GM11168 (cell line): ENCODE measurements around the gene SLC20A1.

ENCODE experiments used
- in situ Hi-C: fragments of 300-500 bp; cut with MboI; formaldehyde crosslinking; loops from one replicate; pipeline ENCODE4 v1.12.0; 2022; ENCODE audit warnings: low sequenced_read_pairs; ENCODE audit not compliant: unreplicated experiment

SLC20A1 gene

DNA sequence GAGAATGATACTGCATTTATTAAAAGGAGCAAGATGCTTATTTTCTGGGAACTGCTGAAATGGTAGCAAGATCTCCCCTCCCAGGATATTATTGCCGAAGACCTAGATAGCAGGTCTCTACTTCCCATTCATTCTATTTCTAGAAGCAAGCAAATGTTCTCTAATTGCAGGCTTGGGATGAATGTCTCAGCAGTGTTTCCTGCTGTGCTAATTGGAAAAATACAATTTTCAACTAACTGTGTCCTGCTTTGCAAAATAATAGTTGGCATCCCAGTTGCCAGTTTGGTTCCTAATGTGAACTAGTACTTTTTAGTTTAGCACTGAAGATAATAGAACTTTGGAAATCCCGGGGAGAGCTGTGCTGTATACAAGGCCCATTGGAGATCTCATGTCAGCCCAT is 26.1 kb downstream of the SLC20A1 start:
- in situ Hi-C loops = no loop called here

DNA sequence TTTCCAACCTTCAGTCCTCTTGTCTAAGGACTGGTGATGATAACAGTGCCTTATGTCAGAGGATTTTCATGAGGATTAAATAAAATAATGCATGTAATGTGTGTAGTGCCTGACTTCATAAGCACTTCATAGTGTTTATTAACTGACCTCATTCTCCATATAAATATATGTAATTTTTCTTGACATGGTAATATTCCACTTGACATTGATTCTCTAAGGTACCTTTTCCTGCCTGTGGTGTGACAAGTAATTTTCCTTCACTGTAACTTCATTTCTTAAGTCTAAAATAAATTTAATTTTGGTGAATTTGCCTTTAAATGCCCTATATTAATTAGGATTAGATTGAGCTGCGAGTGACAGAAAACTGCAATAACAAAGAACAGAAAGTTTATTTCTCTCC is 27.3 kb downstream of the SLC20A1 start:
- in situ Hi-C loops = no loop called here

DNA sequence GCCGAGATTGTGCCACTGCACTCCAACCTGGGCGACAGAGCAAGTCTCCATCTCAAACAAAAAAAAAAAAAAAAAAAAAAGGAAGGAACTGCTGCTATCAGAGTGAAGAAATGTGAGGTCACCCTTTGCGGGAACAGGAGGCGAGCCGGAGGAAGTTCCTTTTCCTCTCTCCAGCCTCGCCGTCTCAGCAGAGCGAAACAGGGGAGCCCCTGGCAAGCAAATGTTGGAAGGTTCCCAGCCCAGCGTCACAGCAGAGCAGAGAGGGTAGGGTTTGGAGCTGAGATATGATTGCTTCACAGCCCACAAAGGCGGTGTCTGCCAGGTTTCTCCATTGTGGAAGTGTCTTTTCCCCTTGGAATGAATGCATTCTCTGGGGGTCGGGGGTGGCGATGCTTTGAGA is 28.5 kb downstream of the SLC20A1 start:
- in situ Hi-C loops = no loop called here

DNA sequence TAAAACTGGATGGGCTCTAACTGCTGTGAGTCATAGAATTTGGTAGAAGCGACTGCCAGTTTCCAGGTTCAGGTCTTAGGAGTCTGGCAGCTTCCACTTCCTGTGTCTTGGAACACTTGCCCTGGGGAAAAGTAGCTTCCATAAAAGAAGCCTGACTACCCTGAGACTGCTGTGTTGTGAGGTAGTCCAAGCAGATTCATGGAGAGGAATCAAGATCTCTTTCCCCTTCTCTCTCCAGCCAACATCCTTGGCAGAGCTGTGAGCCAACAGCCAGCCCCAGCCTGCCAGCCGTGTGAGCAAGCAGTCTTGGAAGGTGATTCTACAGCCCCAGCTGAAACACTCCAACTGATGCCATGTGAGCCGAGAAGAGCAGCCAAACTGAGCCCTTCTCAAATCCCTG is 33.7 kb downstream of the SLC20A1 start:
- in situ Hi-C loops = no loop called here

DNA sequence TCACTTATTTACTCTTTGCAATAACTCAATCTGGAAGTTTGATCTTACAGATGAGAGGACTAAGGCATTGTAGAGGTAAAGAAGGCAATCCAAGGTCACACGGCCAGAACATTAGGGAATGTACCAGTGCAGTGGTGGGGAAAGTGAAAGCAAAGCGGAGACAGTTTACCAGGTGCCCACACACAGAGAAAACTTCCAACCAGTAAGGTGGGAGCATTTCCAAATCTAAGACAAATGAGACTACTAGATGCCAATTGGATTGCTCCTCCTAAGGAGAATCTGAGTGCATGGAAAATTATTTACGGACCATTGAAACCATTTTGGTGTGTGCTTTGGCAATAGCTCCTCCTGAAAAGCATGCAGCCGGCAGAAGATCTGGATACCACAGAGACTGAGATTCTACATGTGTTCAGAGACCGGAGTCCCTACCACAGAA is 34.9 kb downstream of the SLC20A1 start:
- in situ Hi-C loops = no loop called here

DNA sequence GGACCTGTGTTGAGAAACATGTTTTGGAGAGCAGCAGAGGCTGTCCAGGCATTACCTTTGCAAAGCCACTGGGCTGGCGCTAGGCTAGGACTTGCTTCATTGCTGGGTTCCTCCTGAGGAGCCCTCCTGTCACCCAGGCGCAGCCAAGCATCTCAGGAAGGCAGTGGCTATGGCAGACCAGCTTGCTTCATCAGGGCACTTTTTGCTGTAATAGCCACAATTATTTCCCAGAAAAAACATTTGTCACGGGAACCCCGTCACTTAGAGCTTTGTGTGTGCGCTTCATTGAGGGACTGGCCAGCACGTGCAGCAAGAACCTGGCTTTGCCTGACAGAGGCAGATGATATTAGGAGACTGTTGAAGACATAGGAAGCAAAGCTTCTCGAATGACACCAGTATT is 36.4 kb downstream of the SLC20A1 start:
- in situ Hi-C loops = no loop called here

DNA sequence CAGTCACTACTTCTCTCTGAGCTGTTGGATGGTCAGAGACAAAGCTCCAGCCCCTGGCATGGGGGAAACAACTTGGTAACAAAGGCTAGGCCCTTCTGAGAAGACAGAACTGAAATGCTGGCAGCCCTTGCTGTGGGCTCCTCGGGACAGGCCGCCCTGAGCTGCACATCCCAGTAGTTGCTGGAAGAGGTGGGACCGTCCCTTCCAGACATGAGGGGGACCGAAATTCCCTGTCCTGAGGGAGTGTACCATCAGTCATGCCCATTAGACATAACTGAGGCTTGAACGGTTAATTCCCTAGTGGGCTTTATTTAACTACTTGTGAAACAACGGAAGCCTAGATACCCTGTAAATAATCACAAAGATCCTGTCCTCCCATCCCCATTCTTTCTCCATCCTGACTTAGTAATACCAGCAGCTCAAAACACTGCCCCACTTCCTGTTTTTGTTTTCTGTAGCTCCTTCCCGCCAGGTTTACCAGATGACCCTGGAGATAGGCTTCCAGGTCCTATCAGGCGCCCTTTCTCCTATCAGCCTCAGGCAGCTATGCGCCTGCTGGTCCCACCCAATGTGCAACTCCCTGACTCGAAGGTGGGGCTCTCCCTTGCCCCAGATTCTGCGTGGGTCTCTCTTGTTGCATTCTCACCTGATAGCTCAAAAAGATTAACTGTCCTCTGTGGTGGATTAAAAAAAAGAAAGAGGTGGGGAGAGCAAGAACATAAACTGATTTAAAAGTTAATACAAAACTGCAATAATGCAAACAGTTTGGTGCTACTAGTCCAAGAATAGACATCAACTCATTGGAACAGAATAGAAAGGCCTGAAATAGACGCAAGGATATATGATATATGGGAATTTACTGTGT is 38.0 kb downstream of the SLC20A1 start:
- in situ Hi-C loops = no loop called here

DNA sequence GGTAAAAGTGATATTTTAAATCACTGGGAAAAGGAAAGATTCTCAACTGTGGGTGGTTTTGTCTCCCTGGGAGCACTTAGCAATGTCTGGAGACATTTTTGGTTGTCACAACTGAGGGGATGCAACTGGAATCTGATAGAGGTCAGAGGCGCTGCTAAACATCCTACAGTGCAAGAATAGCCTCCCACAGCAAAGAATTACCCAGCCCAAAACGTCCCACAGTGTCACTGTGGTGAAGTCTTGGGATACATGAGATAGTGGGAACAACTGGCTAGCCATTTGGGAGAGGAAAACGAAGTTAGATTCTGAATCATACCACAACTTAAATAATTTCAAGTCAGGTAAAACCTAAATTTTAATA is 38.7 kb downstream of the SLC20A1 start:
- in situ Hi-C loops = no loop called here

DNA sequence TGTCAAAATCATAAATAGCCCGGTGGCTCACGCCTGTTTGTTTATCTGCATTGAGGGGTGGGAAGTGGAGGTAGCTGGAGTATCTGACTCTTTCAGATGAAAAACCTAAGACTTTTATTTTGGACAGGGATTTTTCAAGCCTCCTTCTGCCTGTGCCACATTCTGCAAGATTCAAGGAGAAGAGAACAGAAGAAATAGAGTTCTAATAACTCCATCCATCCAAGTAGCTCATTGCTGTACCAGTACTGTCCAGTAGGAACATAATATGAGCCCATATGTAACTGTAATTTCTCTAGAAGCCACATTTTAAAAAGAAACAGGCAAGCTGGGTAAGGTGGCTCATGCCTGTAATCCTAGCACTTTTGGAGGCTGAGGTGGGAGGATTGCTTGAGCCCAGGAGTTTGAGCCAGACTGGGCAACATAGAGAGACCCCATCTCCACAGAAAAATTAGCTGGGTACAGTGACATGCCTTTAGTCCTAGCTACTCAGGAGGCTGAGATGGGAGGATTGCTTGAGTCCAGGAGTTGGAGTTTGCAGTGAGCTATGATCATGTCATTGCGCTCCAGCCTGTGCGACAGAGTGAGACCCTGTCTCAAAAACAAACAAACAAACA is 39.6 kb downstream of the SLC20A1 start:
- in situ Hi-C loops = no loop called here

DNA sequence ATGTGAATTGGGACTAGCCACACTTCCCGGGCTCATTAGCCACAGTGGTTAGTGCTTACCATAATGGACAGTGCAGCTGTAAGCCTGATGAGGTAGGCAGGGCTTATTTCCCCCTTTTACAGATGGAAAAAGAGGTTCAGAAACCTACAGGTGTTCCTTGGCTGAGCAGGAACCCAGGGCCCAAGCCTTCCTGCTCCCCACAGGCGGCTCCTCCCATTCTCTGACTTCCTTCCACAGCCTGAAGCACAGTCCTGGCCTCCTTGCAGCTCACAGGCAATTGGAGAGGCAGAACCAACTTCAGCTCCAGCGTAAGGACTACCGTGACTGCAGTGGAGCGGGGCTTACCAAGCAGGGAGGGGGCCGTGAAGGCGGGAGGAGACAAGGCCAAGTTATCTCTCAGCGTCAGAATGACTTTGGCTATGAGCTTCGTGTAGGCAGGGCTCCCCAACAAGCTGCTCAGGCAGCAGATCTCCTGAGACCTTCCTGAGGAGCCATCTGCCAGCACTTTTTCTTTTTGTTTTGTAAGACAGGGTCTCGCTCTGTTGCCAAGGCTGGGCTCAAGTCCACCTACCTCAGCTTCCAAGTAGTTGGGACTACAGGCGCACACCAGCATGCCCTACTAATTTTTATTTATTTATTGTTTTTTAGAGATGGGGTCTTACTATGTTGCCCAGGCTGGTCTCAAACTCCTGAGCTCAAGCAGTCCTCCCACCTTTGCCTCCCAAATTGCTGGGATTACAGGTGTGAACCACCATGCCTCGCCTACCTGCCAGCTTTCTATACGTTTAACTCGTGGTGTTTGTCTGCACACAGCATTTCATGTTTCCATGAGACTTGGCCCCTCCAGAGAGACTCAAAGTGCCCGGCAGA is 40.8 kb downstream of the SLC20A1 start:
- in situ Hi-C loops = no loop called here

DNA sequence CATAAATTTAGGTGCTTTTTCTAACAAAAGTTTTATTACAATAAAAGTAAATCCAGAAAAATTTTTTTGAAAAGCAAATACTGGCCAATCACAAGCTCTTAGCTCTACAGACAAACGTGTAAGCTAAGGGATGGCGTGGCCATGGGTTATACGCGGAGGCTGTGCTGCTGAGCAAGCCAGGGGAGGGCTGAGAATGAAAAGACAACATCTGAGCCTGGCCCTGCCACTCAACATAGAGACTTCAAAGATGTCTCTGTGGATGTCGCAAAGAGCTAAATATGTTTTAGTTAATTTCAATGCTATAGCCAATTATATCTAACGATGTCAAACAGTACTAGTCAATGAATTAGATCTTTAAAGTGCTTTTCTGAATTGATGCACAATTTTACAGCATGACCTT is 41.8 kb downstream of the SLC20A1 start:
- in situ Hi-C loops = no loop called here

DNA sequence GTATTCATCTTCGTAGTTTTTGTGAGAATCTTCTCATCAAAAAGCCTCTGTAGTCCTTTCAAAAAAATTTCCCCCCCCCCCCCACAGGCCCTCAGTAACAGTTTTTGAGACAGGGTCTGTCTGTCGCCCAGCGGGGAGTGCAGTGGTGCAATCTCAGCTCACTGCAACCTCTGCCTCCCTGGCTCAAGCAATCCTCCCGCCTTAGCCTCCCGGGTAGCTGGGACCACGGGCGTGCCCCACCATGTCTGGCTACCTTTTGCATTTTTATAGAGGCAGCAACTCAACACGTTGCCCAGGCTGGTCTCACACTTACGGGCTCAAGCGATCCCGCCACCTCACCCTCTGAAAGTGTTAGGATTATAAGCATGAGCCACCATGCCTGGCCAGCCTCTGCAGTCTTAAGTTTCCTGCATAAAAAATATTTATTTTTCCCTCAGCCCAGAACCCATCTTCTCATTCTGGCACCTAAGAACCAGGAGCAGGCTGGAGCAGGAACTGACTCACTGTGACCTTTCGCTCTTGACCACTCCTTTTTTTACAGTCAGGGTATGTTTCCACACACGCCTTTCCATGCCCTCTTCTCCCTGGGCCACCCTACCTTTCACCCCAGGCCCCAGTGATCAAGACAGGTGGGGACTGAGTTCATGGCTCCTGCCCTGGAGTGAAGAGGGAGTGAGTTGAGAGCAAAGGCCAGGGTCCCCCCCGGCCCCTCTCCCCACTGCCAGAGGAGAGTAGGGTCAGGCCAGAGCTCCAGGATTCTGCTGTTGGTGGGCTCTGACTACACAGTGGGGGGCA is 42.5 kb downstream of the SLC20A1 start:
- in situ Hi-C loops = no loop called here

DNA sequence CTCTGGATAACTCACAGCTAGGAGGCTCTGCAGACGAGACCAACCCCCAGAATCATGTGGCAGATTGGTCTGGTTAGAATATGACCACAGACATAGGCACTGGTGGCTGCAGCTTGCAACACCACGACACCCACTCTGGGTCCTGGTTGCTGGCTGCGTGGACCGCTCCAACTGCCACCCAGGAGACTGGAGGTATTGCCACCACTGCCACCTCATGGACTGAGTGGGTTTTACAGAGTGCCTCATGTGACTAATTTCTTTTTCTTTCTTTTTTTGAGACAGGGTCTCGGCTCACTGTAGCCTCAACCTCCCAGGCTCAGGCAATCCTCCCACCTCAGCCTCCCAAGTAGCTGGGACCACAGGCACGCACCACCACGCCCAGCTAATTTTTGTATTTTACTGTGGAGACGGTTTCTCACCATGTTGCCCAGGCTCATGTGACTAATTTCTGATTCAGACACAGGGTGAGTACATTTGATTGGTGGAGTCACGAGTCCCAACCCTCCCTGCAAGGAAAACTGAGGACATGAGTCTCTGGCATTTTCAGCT is 45.2 kb downstream of the SLC20A1 start:
- in situ Hi-C loops = no loop called here

DNA sequence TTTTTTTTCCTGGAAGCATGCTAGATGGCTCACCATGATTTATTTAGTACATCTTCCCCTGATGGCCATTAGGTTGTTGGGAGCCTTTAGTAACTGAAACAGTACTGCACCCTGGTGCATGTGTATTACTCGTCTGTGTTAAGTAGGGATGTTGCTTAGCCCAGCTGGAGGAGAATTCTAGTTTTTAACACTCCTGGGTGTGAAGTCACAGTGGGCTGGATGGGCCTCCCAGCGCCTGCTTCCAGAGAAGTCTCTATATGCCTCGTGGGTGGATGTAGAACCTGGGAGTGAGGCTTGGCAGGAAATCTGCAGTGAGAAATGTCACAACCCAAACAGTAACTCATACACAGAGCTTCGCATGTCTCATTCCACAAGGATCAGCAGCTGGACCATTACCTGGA is 46.1 kb downstream of the SLC20A1 start:
- in situ Hi-C loops = no loop called here

DNA sequence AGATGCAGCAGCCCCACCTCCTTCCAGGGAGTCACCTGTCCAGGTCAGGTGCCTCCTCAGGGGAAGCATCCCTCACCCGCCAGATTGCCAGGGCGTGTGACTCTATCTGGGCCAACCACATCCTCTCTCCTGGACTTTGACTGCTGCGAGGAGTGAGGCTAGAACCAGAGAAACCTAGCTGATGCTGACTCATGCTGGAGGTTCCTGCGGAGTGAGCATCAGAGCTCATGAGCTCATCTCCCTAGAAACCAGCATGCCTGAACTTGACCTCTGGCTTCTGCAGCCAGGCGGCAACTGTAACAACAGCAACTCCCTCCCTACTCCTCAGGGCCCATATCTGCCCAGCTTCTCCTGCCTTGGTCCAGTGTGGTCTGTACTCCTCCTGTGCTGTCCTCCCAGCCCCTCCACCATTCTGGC is 46.8 kb downstream of the SLC20A1 start:
- in situ Hi-C loops = no loop called here

DNA sequence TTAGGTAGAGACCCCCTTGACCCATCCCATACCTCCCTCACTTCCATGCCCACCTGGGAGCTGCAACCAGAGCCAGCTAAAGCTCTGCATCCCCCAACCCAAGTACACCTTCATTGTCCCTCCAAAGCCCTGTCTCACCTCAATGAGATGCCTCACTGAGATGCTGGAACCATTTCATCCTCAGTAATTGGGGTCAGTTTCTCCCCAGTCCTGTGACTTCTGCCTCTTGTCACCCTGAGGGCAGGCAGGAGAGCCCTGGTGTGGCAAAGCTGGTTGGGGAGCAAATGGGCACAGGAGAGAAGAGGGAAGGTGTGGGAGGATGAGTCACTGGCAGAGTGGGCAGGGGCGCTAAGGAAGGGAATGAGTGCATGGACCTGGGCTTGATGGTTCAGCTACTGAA is 47.2 kb downstream of the SLC20A1 start:
- in situ Hi-C loops = no loop called here

DNA sequence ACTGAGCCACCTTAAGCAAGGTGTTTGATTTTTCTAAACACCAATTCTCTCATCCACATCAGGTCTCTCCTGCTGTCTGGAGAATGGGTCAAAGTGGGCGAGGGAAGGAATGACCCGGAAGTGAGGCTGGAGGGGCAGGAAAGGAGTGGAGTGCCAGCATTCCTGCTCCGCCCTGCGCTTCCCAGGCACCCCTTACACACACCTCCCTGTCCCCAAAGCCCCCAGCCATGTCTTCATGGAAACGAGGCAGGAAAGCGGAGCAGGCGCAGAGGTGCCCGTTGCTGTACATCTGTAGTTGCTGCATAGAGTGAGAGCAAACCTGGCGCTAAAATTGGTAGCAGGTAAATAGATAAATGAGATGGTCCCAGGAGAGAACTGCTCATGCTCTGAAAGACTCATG is 47.9 kb downstream of the SLC20A1 start:
- in situ Hi-C loops = no loop called here

DNA sequence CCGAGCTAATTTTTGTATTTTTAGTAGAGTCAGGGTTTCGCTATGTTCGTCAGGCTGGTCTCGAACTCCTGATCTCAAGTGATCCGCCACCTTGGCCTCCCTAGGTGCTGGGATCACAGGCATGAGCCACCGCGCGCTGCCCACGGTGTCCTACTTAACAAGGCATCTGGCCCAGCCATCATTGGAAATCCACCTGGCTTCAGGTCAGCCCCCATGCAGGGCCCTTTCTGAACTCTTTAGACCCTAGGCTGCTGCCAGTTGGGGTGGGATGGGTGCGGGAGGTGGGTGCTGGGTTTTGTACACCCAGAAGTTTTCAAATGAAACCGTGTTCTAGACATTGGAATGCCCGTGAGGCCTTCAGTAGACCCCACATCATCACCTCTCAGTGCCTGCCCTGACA is 48.4 kb downstream of the SLC20A1 start:
- in situ Hi-C loops = no loop called here

DNA sequence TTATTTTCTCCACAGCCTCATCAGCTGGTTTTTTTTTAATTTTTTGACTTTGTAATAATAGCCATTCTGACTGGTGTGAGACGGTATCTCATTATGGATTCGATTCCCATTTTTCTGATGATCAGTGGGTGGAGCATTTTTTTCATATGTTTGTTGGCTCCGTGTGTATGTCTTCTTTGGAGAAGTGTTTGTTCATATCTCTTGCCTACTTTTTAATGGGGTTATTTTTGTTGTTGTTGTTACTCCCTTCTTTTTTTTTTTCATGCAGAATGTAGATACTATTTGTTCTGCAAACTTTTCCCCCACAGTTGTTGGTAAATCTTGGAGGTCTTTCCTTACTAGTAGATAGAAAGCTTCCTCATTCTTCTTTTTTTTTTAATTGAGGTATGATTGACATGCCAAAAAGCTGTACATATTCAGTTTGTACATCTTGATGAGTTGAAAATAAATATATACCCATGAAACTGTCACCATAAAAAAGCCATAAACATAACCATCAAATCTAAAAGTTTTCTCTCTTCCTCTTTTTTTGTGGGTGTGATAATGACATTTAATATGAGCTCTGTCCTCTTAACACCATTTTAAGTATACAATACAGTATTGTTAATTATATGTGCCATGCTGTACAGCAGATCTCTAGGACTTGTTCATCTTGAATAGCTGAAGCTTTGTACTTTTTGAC is 53.2 kb downstream of the SLC20A1 start:
- in situ Hi-C loops = no loop called here
